GM12878 (cell line): ENCODE results near the gene EFCAB7. TPM values are rescaled to one million over a fixed set of nuclear protein-coding genes. Genes with fewer than 3 reads are reported as not detected.

ENCODE experiments used
- ATAC-seq: fragments of 200-7000 bp; cut with Tn5 transposase; 3 replicates; pipeline ENCODE4 v1.9.1; 2020; ENCODE audit warnings: mild to moderate bottlenecking, moderate library complexity
- BruUV-seq: library from RNA; stranded (reverse); fragments of 400-500 nt; replicated peaks from 2 replicates; lab custom pipeline; 2021; lab: Mats Ljungman, UMichigan
- CTCF ChIA-PET: fragments of 300-600 bp; sonication (Branson Sonifier 250); formaldehyde crosslinking; extraction: SDS; loops from one replicate; lab custom pipeline; 2021; ENCODE audit warnings: inconsistent platforms; lab: Yijun Ruan, JAX
- POLR2A ChIA-PET: fragments of 350-600 bp; formaldehyde crosslinking; extraction: SDS; loops from one replicate; lab custom pipeline; 2021; ENCODE audit warnings: inconsistent platforms; lab: Charles Lee
- RAD21 ChIA-PET: fragments of 300-600 bp; sonication (Branson Sonifier 250); formaldehyde crosslinking; loops from one replicate; lab custom pipeline; 2023; ENCODE audit warnings: antibody characterized with exemption; ENCODE audit not compliant: unreplicated experiment; lab: Charles Lee
- SMC1A ChIA-PET: fragments of 300-600 bp; sonication (Branson Sonifier 250); formaldehyde crosslinking; loops from one replicate; lab custom pipeline; 2023; ENCODE audit not compliant: unreplicated experiment, uncharacterized antibody; lab: Charles Lee
- DNase-seq: peaks from one replicate; pipeline ENCODE4 v3.0.0-alpha.2; 2011; ENCODE audit warnings: low read depth, low spot score
- FAIRE-seq: peaks from 3 replicates; lab custom pipeline; 2011; peaks lifted over from hg19 to GRCh38; lab: Jason Lieb, UNC
- H2AFZ ChIP-seq: 2 replicates; pipeline ENCODE4 v1.6.0; 2011; ENCODE audit warnings: low read depth, low read length, control low read depth; ENCODE audit not compliant: control insufficient read depth
- H3K27ac ChIP-seq: 2 replicates; pipeline ENCODE4 v1.5.1; 2011; ENCODE audit warnings: control low read depth; ENCODE audit not compliant: control insufficient read depth, insufficient read depth
- H3K27me3 ChIP-seq, 2 experiments: replicated peaks in 1 of 2; 2 replicates each; pipeline versions ENCODE4 v1.6.0 to v1.6.1; 2011; ENCODE audit warnings: low read length in 1 of 2; ENCODE audit not compliant: control insufficient read depth in 2 of 2, insufficient read depth in 2 of 2
- H3K36me3 ChIP-seq, 2 experiments: 2 replicates each; pipeline ENCODE4 v1.5.1; 2011; ENCODE audit warnings: low read length in 1 of 2; ENCODE audit not compliant: control insufficient read depth in 2 of 2, insufficient read depth in 2 of 2
- H3K4me1 ChIP-seq: 2 replicates; pipeline ENCODE4 v1.6.1; 2011; ENCODE audit warnings: mild to moderate bottlenecking, low read length, moderate library complexity, mixed read lengths; ENCODE audit not compliant: control insufficient read depth, insufficient read depth
- H3K4me2 ChIP-seq: 2 replicates; pipeline ENCODE4 v1.6.0; 2011; ENCODE audit warnings: control low read depth; ENCODE audit not compliant: control insufficient read depth, insufficient read depth
- H3K4me3 ChIP-seq: fragments of 200-600 bp; sonication (generic); 2 replicates; pipeline ENCODE4 v1.5.1; 2016
- H3K79me2 ChIP-seq: 2 replicates; pipeline ENCODE4 v1.6.0; 2011; ENCODE audit warnings: low read length; ENCODE audit not compliant: control insufficient read depth, insufficient read depth
- H3K9ac ChIP-seq: 2 replicates; pipeline ENCODE4 v1.8.0; 2011; ENCODE audit warnings: low read length, control low read depth, mixed read lengths; ENCODE audit not compliant: control insufficient read depth, insufficient read depth
- H3K9me3 ChIP-seq: replicated peaks from 3 replicates; pipeline ENCODE4 v1.5.1; 2011; ENCODE audit warnings: mild to moderate bottlenecking, low read length; ENCODE audit not compliant: control insufficient read depth, insufficient read depth
- H4K20me1 ChIP-seq: 2 replicates; pipeline ENCODE4 v1.6.0; 2011; ENCODE audit not compliant: control insufficient read depth, insufficient read depth
- BACH1 ChIP-seq: fragments of 450-650 bp; IDR thresholded peaks from 2 replicates; pipeline ENCODE4 v1.6.1; 2017; ENCODE audit warnings: mild to moderate bottlenecking, borderline replicate concordance
- CEBPB ChIP-seq, 2 experiments: fragments of 150-350 bp in 1 of 2; IDR thresholded peaks; 2 replicates each; pipeline ENCODE4 v1.6.1; 2012 to 2014; ENCODE audit warnings: low read depth in 2 of 2, low read length in 2 of 2, borderline replicate concordance in 1 of 2, inconsistent platforms in 1 of 2
- EGR1 ChIP-seq, 2 experiments: IDR thresholded peaks; 1 replicate in 1 of 2; 2 replicates in 1 of 2; pipeline ENCODE4 v1.6.1; 2011 to 2012; ENCODE audit warnings: low read depth in 2 of 2, low read length in 2 of 2, borderline replicate concordance in 1 of 2, mild to moderate bottlenecking in 1 of 2, moderate library complexity in 1 of 2
- JUNB ChIP-seq: IDR thresholded peaks from 2 replicates; pipeline ENCODE4 v1.6.1; 2016; ENCODE audit warnings: antibody characterized with exemption, mild to moderate bottlenecking
- LARP7 ChIP-seq: fragments of 450-650 bp; IDR thresholded peaks from 2 replicates; pipeline ENCODE4 v1.6.1; 2017; ENCODE audit warnings: mild to moderate bottlenecking
- NFXL1 ChIP-seq: fragments of 450-650 bp; IDR thresholded peaks from 2 replicates; pipeline ENCODE4 v1.6.1; 2017; ENCODE audit warnings: antibody characterized with exemption, mild to moderate bottlenecking, borderline replicate concordance
- NR2F1 ChIP-seq: fragments of 450-650 bp; conservative IDR thresholded peaks from 2 replicates; pipeline ENCODE4 v1.6.1; 2017; ENCODE audit warnings: mild to moderate bottlenecking
- RCOR1 ChIP-seq: conservative IDR thresholded peaks from 2 replicates; pipeline ENCODE4 v1.6.1; 2012; ENCODE audit warnings: low read depth, low read length, improper control_type of control experiment
- RELA ChIP-seq: fragments of 450-650 bp; IDR thresholded peaks from 2 replicates; pipeline ENCODE4 v1.8.0; 2014; ENCODE audit warnings: borderline replicate concordance; ENCODE audit not compliant: partially characterized antibody
- SMAD5 ChIP-seq: IDR thresholded peaks from 2 replicates; pipeline ENCODE4 v1.6.1; 2016; ENCODE audit warnings: antibody characterized with exemption, low read depth
- SREBF2 ChIP-seq: IDR thresholded peaks from 2 replicates; pipeline ENCODE4 v1.6.1; 2012; ENCODE audit warnings: mild to moderate bottlenecking, low read length
- TCF12 ChIP-seq: IDR thresholded peaks from 2 replicates; pipeline ENCODE4 v1.6.1; 2011; ENCODE audit warnings: low read depth, mild to moderate bottlenecking, low read length
- ZNF384 ChIP-seq: IDR thresholded peaks from 2 replicates; pipeline ENCODE4 v1.6.1; 2012; ENCODE audit warnings: low read depth, mild to moderate bottlenecking, low read length, improper control_type of control experiment, borderline replicate concordance
- WGBS: methylation state at CpG from one replicate; pipeline ENCODE4 v1.1.6; 2016; ENCODE audit warnings: low lambda C conversion rate; ENCODE audit not compliant: insufficient replicate concordance, insufficient coverage; ENCODE audit errors: missing lambda C conversion rate; 5-methylcytosine and 5-hydroxymethylcytosine counted together
- in situ Hi-C: fragments of 300-500 bp; cut with MboI; formaldehyde crosslinking; loops from 9 replicates; pipeline ENCODE4 v1.14.3; 2018; ENCODE audit warnings: mixed read lengths
- intact Hi-C: fragments of 100-400 bp; cut with micrococcal nuclease; formaldehyde crosslinking; loops from one replicate; pipeline ENCODE4 v1.14.2; 2022; ENCODE audit not compliant: unreplicated experiment
- polyA plus RNA-seq, 11 experiments: library from polyadenylated mRNA; depleted of rRNA in 4 of 11; unstranded in 6 of 11; stranded (reverse) in 5 of 11; fragments of >200 nt; fragmentation: Nextera tagmentation in 4 of 11; fragmentation: Illumina TruSeq in 1 of 11; extraction: Ambion mirVana in 4 of 11; extraction: Trizol in 1 of 11; gene quantifications; 1 replicate in 1 of 11; 2 replicates in 10 of 11; pipeline versions ENCODE4 v1.2.1 to v1.2.3, GENCODE V29; 2011 to 2016; ENCODE audit warnings: inconsistent platforms in 2 of 11, missing spikeins in 2 of 11, low read depth in 1 of 11
- total RNA-seq, 4 experiments: library from RNA; depleted of rRNA in 3 of 4; stranded (reverse); fragments of >200 nt in 3 of 4; fragmentation: Illumina TruSeq in 1 of 4; extraction: Trizol in 1 of 4; gene quantifications; 2 replicates each; pipeline versions ENCODE4 v1.2.1 to v1.2.3, GENCODE V29; 2013 to 2021
- TF ChIP-seq, protein P1 (sequence below): fragments of 450-650 bp; IDR thresholded peaks from 2 replicates; pipeline ENCODE4 v1.6.1; 2017; ENCODE audit warnings: mild to moderate bottlenecking, low read depth, inconsistent platforms; ENCODE audit not compliant: poor library complexity, severe bottlenecking
- TF ChIP-seq, protein P2 (sequence below): fragments of 450-650 bp; IDR thresholded peaks from 2 replicates; pipeline ENCODE4 v1.6.1; 2016; ENCODE audit warnings: mild to moderate bottlenecking
- TF ChIP-seq, protein P3 (sequence below): fragments of 450-650 bp; formaldehyde crosslinking; IDR thresholded peaks from 2 replicates; pipeline ENCODE4 v1.5.0; 2022; ENCODE audit warnings: mild to moderate bottlenecking, missing genetic modification characterization
- TF ChIP-seq, protein P4 (sequence below): IDR thresholded peaks from 2 replicates; pipeline ENCODE4 v1.6.1; 2012; ENCODE audit warnings: low read depth, low read length, improper control_type of control experiment

The EFCAB7 gene
- total and polyA plus RNA-seq, 10 of the 15 experiments (the other 5 are each of a cell fraction or from before 2014, with no cell fraction given) = 4.4 to 9.8 (median 5.7) TPM

DNA sequence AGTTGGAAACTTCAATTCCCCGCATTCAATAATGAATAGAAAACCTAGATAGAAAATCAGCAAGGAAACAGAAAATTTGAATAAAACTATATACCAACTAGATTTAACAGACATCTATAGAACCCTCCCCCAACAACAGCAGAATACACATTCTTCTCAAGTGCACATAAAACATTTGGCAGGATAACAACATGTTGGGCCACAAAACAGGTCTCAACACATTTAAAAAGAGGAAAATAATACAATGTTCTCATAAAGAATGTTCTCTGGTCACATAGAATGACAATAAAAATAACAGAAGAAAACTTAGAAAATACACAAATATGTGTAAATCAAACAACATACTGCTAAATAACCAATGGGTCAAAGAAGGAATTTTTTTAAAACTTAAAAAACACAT, 25.2 kb upstream of the EFCAB7 start (continued):
- no peak for TF ChIP-seq JUNB
- TF ChIP-seq, protein P1, sequence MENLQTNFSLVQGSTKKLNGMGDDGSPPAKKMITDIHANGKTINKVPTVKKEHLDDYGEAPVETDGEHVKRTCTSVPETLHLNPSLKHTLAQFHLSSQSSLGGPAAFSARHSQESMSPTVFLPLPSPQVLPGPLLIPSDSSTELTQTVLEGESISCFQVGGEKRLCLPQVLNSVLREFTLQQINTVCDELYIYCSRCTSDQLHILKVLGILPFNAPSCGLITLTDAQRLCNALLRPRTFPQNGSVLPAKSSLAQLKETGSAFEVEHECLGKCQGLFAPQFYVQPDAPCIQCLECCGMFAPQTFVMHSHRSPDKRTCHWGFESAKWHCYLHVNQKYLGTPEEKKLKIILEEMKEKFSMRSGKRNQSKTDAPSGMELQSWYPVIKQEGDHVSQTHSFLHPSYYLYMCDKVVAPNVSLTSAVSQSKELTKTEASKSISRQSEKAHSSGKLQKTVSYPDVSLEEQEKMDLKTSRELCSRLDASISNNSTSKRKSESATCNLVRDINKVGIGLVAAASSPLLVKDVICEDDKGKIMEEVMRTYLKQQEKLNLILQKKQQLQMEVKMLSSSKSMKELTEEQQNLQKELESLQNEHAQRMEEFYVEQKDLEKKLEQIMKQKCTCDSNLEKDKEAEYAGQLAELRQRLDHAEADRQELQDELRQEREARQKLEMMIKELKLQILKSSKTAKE = no peak
- TF ChIP-seq EGR1 (IDR thresholded peaks at IDR 0.05; ENCODE audit: borderline replicate concordance in 1 of 2, low read depth in 2 of 2, low read length in 2 of 2) = no peak
- TF ChIP-seq, protein P2, sequence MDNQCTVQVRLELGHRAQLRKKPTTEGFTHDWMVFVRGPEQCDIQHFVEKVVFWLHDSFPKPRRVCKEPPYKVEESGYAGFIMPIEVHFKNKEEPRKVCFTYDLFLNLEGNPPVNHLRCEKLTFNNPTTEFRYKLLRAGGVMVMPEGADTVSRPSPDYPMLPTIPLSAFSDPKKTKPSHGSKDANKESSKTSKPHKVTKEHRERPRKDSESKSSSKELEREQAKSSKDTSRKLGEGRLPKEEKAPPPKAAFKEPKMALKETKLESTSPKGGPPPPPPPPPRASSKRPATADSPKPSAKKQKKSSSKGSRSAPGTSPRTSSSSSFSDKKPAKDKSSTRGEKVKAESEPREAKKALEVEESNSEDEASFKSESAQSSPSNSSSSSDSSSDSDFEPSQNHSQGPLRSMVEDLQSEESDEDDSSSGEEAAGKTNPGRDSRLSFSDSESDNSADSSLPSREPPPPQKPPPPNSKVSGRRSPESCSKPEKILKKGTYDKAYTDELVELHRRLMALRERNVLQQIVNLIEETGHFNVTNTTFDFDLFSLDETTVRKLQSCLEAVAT = no peak

DNA sequence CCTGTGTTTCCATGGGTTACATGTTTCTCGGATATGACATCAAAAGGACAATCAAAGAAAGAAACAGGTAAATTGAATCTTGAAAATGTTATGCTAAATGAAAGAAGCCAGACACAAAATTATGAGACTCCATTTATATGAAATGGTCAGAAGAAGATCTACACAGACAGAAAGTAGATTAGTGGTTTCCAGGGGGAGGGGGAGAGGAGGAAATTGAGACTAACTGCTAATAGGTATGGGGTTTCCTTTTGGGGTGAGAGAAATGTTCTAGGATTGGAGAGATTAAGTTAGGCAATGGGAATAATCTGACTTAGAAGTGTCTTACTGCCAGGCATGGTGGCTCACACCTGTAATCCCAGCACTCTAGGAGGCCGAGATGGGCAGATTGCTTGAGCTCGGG, 22.1 kb upstream of the EFCAB7 start:
- no peaks in the 10 kb centered on the region for H4K20me1 ChIP-seq
- FAIRE-seq (peak; percentile 35), DNase-seq (no peak), ATAC-seq (no peak; the same call in 2 of the 3 replicates)
- H3K27ac ChIP-seq = no peak overlapping the region
- CTCF ChIA-PET = no interaction called here
- no peak overlapping the region for H3K4me2 ChIP-seq
- in situ Hi-C loops (no loop called here), intact Hi-C loops (no loop called here)
- H2AFZ ChIP-seq = no peak overlapping the region
- no peaks in the 10 kb centered on the region for H3K4me1 ChIP-seq
- POLR2A ChIA-PET = interaction anchor here (0.5 kb wide), 1 partner anchor 40 kb away, joined by 3 read pairs; no protein-coding TSS in a partner anchor
- no peaks in the 10 kb centered on the region; the same call in none of the 3 replicates for H3K9me3 ChIP-seq
- H3K36me3 ChIP-seq = no peaks in the 10 kb centered on the region
- RAD21 ChIA-PET = no interaction called here
- 98% methylated on average over 3 of the region's 3 CpGs for WGBS
- no peak overlapping the region for H3K9ac ChIP-seq
- no peaks in the 10 kb centered on the region for H3K79me2 ChIP-seq
- H3K4me3 ChIP-seq = no peak overlapping the region
- no TSS peak for BruUV-seq
- no peaks in the 10 kb centered on the region for H3K27me3 ChIP-seq
- SMC1A ChIA-PET = interaction anchor here (0.6 kb wide), 1 partner anchor 26 kb away, joined by 3 read pairs; no protein-coding TSS in a partner anchor
- TF ChIP-seq BACH1 (no peak), TCF12 (no peak), NFXL1 (no peak), NR2F1 (no peak), ZNF384 (no peak), RELA (no peak), LARP7 (no peak), SREBF2 (no peak), RCOR1 (no peak), SMAD5 (no peak), CEBPB (IDR thresholded peaks at IDR 0.05; ENCODE audit: borderline replicate concordance in 1 of 2, low read depth in 2 of 2, low read length in 2 of 2) (no peak), JUNB (no peak)
- TF ChIP-seq, protein P3, sequence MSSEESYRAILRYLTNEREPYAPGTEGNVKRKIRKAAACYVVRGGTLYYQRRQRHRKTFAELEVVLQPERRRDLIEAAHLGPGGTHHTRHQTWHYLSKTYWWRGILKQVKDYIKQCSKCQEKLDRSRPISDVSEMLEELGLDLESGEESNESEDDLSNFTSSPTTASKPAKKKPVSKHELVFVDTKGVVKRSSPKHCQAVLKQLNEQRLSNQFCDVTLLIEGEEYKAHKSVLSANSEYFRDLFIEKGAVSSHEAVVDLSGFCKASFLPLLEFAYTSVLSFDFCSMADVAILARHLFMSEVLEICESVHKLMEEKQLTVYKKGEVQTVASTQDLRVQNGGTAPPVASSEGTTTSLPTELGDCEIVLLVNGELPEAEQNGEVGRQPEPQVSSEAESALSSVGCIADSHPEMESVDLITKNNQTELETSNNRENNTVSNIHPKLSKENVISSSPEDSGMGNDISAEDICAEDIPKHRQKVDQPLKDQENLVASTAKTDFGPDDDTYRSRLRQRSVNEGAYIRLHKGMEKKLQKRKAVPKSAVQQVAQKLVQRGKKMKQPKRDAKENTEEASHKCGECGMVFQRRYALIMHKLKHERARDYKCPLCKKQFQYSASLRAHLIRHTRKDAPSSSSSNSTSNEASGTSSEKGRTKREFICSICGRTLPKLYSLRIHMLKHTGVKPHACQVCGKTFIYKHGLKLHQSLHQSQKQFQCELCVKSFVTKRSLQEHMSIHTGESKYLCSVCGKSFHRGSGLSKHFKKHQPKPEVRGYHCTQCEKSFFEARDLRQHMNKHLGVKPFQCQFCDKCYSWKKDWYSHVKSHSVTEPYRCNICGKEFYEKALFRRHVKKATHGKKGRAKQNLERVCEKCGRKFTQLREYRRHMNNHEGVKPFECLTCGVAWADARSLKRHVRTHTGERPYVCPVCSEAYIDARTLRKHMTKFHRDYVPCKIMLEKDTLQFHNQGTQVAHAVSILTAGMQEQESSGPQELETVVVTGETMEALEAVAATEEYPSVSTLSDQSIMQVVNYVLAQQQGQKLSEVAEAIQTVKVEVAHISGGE (CRISPR knock-in tag) = no peak
- TF ChIP-seq, protein P4, sequence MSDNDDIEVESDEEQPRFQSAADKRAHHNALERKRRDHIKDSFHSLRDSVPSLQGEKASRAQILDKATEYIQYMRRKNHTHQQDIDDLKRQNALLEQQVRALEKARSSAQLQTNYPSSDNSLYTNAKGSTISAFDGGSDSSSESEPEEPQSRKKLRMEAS = no peak
